ENCODE results near the gene MIA. TPM values are rescaled to one million over a fixed set of nuclear protein-coding genes. Genes with fewer than 3 reads are reported as not detected.
"Not testable (repeated sequence)": the region's sequence is repeated elsewhere in the genome, so short reads cannot be mapped to it uniquely, and the experiment has no call there.

MIA gene
- polyA plus RNA-seq, 4 donors = 0.81 to 4.2 (median 0.92) TPM

GRCh38 chr19:40815223-40815622, 39.9 kb downstream of the MIA start:
- no peak for DNase-seq (ENCODE audit: low read depth in 4 of 4, low spot score in 2 of 4)

DNA sequence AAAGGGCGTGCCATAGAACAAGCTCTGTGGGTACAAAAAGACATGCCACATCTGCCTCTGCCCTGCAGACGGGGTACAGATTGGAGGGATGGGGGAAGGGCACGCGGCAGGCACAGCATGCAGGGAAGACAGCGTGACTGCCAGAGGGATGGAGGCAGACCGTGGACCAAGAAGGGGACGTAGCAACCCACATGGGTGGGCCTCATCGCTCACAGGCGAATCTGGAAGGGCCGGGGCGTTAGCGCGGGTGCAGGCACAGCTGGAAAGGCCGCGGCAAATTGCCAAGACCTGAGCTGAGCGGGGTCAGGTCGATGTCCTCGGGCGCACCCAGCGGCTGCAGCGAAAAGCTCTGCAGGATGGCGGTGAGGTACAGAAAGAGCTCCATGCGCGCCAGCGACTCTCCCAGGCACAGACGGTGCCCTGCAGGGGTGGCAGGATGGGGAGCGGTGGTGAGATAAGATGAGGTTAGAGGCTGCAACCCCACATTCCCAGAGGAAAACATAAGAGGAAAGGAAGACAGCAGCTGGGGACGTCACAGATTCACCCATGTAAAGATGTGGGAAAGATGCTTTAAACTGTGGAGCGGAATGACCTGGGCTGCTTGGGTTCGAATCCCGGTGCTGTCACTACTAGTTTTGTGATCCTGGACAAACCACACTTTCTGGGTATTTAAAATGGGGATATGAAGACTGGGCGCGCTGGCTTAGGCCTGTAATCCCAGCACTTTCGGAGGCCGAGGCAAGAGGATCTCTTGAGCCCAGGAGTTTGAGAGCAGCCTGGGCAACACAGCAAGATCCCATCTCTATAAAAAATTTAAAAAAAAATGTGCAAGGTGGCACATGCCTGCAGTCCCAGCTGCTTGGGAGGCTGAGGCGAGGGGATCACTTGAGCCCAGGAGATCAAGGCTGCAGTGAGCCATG, 43.4 kb downstream of the MIA start:
- DNase-seq (ENCODE audit: low read depth in 4 of 4, low spot score in 2 of 4) = not testable (repeated sequence)

GRCh38 chr19:40819479-40820234, 44.3 kb downstream of the MIA start:
- DNase-seq (ENCODE audit: low read depth in 4 of 4, low spot score in 2 of 4) = not testable (repeated sequence)

GRCh38 chr19:40822161-40822560, 46.8 kb downstream of the MIA start:
- no peak for DNase-seq (ENCODE audit: low read depth in 4 of 4, low spot score in 2 of 4)

DNA sequence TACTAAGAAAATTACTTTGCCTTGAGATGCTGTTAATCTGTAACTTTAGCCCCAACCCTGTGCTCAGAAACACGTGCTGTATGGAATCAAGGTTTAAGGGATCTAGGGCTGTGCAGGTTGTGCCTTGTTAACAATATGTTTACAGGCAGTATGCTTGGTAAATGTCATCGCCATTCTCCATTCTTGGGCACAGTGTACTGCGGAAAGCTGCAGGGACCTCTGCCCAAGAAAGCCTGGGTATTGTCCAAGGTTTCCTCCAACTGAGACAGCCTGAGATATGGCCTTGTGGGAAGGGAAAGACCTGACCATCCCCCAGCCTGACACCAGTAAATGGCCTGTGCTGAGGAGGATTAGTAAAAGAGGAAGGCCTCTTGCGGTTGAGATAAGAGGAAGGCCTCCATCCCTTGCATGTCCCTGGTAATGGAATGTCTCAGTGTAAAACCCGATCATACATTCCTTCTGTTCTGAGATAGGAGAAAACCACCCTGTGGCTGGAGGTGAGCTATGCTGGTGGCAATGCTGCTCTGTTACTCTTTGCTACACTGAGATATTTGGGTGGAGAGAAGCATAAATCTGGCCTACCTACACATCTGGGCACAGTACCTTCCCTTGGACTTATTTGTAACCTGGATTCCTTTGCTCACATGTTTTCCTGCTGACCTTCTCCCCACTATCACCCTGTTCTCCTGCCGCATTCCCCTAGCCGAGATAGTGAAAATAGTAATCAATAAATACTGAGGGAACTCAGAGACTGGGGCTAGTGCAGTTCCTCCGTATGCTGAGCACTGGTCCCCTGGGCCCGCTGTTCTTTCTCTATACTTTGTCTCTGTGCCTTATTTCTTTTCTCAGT, 47.6 kb downstream of the MIA start:
- DNase-seq (ENCODE audit: low read depth in 4 of 4, low spot score in 2 of 4) = not testable (repeated sequence)

GRCh38 chr19:40824916-40825315, 49.6 kb downstream of the MIA start:
- DNase-seq (ENCODE audit: low read depth in 4 of 4, low spot score in 2 of 4) = not testable (repeated sequence)

- DNase-seq (ENCODE audit: low read depth in 4 of 4, low spot score in 2 of 4) = not testable (repeated sequence)
Measured at GRCh38 chr19:40825460-40826095, 50.3 kb downstream of the MIA start.

- not testable (repeated sequence) for DNase-seq (ENCODE audit: low read depth in 4 of 4, low spot score in 2 of 4)
Measured at GRCh38 chr19:40826312-40826698, 51.0 kb downstream of the MIA start.

GRCh38 chr19:40826699-40827385, 51.5 kb downstream of the MIA start:
- DNase-seq (ENCODE audit: low read depth in 4 of 4, low spot score in 2 of 4) = not testable (repeated sequence)

Other genes with a start within 250 kb of the MIA start
- 10 to 100 TPM; 32.8 to 61.1 (median 43.8) TPM for gene SHKBP1, start 198.6 kb upstream of the MIA start, polyA plus RNA-seq (ENCODE audit: insufficient read length in 4 of 4)
- 100 to 1,000 TPM; 174 to 362 (median 282) TPM for gene LTBP4, start 174.2 kb upstream of the MIA start, polyA plus RNA-seq (ENCODE audit: insufficient read length in 4 of 4)
- gene NUMBL, start 84.9 kb upstream of the MIA start, polyA plus RNA-seq (ENCODE audit: insufficient read length in 4 of 4) = 10 to 100 TPM in 3 of 4 donors, 1 to 10 TPM in 1; 8.9 to 20.7 (median 16.3) TPM
- 10 to 100 TPM; 31.0 to 54.1 (median 40.9) TPM for gene COQ8B, start 58.6 kb upstream of the MIA start, polyA plus RNA-seq (ENCODE audit: insufficient read length in 4 of 4)
- gene ITPKC, start 58.4 kb upstream of the MIA start, polyA plus RNA-seq (ENCODE audit: insufficient read length in 4 of 4) = 10 to 100 TPM; 12.4 to 16.6 (median 14.5) TPM
- 10 to 100 TPM; 10.3 to 21.1 (median 15.8) TPM for gene ACTMAP, start 25.0 kb upstream of the MIA start, polyA plus RNA-seq (ENCODE audit: insufficient read length in 4 of 4)
- 100 to 1,000 TPM; 107 to 135 (median 124) TPM for gene SNRPA, start 24.3 kb upstream of the MIA start, polyA plus RNA-seq (ENCODE audit: insufficient read length in 4 of 4)
- 10 to 100 TPM; 11.2 to 13.7 (median 12.0) TPM for gene RAB4B, start 2.7 kb downstream of the MIA start, polyA plus RNA-seq (ENCODE audit: insufficient read length in 4 of 4)
- gene EGLN2, start 23.7 kb downstream of the MIA start, polyA plus RNA-seq (ENCODE audit: insufficient read length in 4 of 4) = 10 to 100 TPM; 64.8 to 91.8 (median 79.0) TPM
- under 1 TPM in 2 of 4 donors, not detected in 2; 0.10 to 0.35 TPM for gene CYP2A6, start 74.9 kb downstream of the MIA start, polyA plus RNA-seq (ENCODE audit: insufficient read length in 4 of 4)
- gene CYP2A7, start 106.7 kb downstream of the MIA start, polyA plus RNA-seq (ENCODE audit: insufficient read length in 4 of 4) = under 1 TPM in 3 of 4 donors, not detected in 1; 0.16 to 0.55 (median 0.38) TPM
- 1 to 10 TPM; 1.8 to 2.9 (median 2.5) TPM for gene CYP2B6, start 215.8 kb downstream of the MIA start, polyA plus RNA-seq (ENCODE audit: insufficient read length in 4 of 4)

All from left renal cortex interstitium (tissue), 4 donors.